Small intestine (tissue), 7 donors: ENCODE results near the gene TMEM145. TPM values are rescaled to one million over a fixed set of nuclear protein-coding genes. Genes with fewer than 3 reads are reported as not detected.

Experiments used
- DNase-seq, 2 donors: peaks; one replicate each; pipeline versions ENCODE4 v3.0.0 to v3.0.0-alpha.2; 2013
- FAIRE-seq: peaks from 2 replicates; lab custom pipeline; 2012; peaks lifted over from hg19 to GRCh38; lab: Jason Lieb, UNC
- H3K27ac ChIP-seq, 3 donors: one replicate each; pipeline ENCODE4 v1.5.1; 2013; ENCODE audit warnings: low read length in 2 of 3, mild to moderate bottlenecking in 2 of 3, control low read depth in 1 of 3, inconsistent platforms in 1 of 3, low read depth in 1 of 3, moderate library complexity in 1 of 3
- H3K27me3 ChIP-seq, 3 donors: one replicate each; pipeline ENCODE4 v1.6.1; 2013; ENCODE audit warnings: low read length in 3 of 3, inconsistent platforms in 1 of 3; ENCODE audit not compliant: control insufficient read depth in 3 of 3, insufficient read depth in 3 of 3
- H3K36me3 ChIP-seq, 3 donors: one replicate each; pipeline ENCODE4 v1.6.1; 2013; ENCODE audit warnings: low read length in 3 of 3, inconsistent platforms in 1 of 3, low read depth in 1 of 3, mild to moderate bottlenecking in 1 of 3, moderate library complexity in 1 of 3; ENCODE audit not compliant: control insufficient read depth in 3 of 3, insufficient read depth in 2 of 3
- H3K4me1 ChIP-seq, 3 donors: one replicate each; pipeline ENCODE4 v1.6.1; 2013; ENCODE audit warnings: low read length in 2 of 3, inconsistent platforms in 1 of 3, low read depth in 1 of 3, mild to moderate bottlenecking in 1 of 3, moderate library complexity in 1 of 3; ENCODE audit not compliant: control insufficient read depth in 3 of 3, insufficient read depth in 2 of 3
- H3K4me3 ChIP-seq, 3 donors: one replicate each; pipeline ENCODE4 v1.5.1; 2013; ENCODE audit warnings: low read length in 3 of 3, control low read depth in 1 of 3, inconsistent platforms in 1 of 3, low read depth in 1 of 3, mild to moderate bottlenecking in 1 of 3, moderate library complexity in 1 of 3
- H3K9me3 ChIP-seq, 2 donors: one replicate each; pipeline ENCODE4 v1.6.1; 2013; ENCODE audit warnings: low read depth in 1 of 2, low read length in 1 of 2; ENCODE audit not compliant: control insufficient read depth in 2 of 2, insufficient read depth in 1 of 2
- WGBS, 3 donors: extraction: QIAGEN DNeasy Blood & Tissue Kit; methylation state at CpG; one replicate each; pipeline ENCODE4 v1.1.7; 2013; 5-methylcytosine and 5-hydroxymethylcytosine counted together
- polyA plus RNA-seq, 4 donors: library from polyadenylated mRNA; stranded (reverse) in 3 of 4; unstranded in 1 of 4; fragments of 200-250 nt in 3 of 4; fragments of 120-200 nt in 1 of 4; gene quantifications; one replicate each; pipeline versions ENCODE4 v1.2.1 to v1.2.3, GENCODE V29; 2013
- donor health status: healthy with polysubstance abuse.
- donor health status: control.
- donor health status: control.
- donor health status: Bipolar disorder and iron deficiency.
- donor health status: healthy.

The TMEM145 gene
- polyA plus RNA-seq, 4 donors = 0.83 to 1.1 TPM; not detected in 2

- WGBS, 3 donors = 85 to 92% (median 90%) methylated on average over 14 of the region's 14 CpGs
- Histone ChIP-seq H3K4me3 (no peak overlapping the region), H3K4me1 (peaks cover 0 to 3% (median 0%) of the 10 kb centered on the region in 3 donors), H3K27ac (no peak overlapping the region), H3K27me3 (peaks cover 0 to 25% (median 1%) of the 10 kb centered on the region in 3 donors), H3K36me3 (no peaks in the 10 kb centered on the region), H3K9me3 (no peaks in the 10 kb centered on the region)
- FAIRE-seq (no peak), DNase-seq (no peak)
Measured at GRCh38 chr19:42309686-42310085, 3.4 kb upstream of the TMEM145 start.

GRCh38 chr19:42311657-42312056, 1.5 kb upstream of the TMEM145 start:
- Histone ChIP-seq H3K27ac (no peak overlapping the region), H3K4me3 (no peak overlapping the region), H3K27me3 (peaks cover 0 to 34% (median 1%) of the 10 kb centered on the region in 3 donors), H3K4me1 (peaks cover 0 to 3% (median 0%) of the 10 kb centered on the region in 3 donors), H3K9me3 (no peaks in the 10 kb centered on the region), H3K36me3 (no peaks in the 10 kb centered on the region)
- no peak for FAIRE-seq
- 77 to 93% (median 77%) methylated on average over 2 of the region's 2 CpGs for WGBS, 3 donors
- no peak for DNase-seq

GRCh38 chr19:42312370-42312769, 739 bp upstream of the TMEM145 start:
- Histone ChIP-seq H3K4me3 (no peak overlapping the region), H3K27ac (no peak overlapping the region), H3K36me3 (no peaks in the 10 kb centered on the region), H3K9me3 (no peaks in the 10 kb centered on the region), H3K27me3 (peaks cover 0 to 39% (median 1%) of the 10 kb centered on the region in 3 donors), H3K4me1 (peaks cover 0 to 5% (median 0%) of the 10 kb centered on the region in 3 donors)
- DNase-seq = no peak
- FAIRE-seq = no peak
- 75 to 83% (median 81%) methylated on average over 5 of the region's 5 CpGs for WGBS, 3 donors

- peak overlapping the region in 1 of 3 donors; percentile 28 for H3K4me3 ChIP-seq
- 27 to 38% (median 32%) methylated on average over 25 to 26 of the region's 26 CpGs for WGBS, 3 donors
Measured at GRCh38 chr19:42313840-42314755, 989 bp downstream of the TMEM145 start.

GRCh38 chr19:42315024-42315423, 1.9 kb downstream of the TMEM145 start:
- 60 to 68% (median 64%) methylated on average over 5 of the region's 5 CpGs for WGBS, 3 donors
- Histone ChIP-seq H3K4me1 (peaks cover 0 to 5% (median 0%) of the 10 kb centered on the region in 3 donors), H3K4me3 (no peak overlapping the region), H3K27ac (no peak overlapping the region), H3K9me3 (no peaks in the 10 kb centered on the region), H3K36me3 (no peaks in the 10 kb centered on the region), H3K27me3 (peaks cover 0 to 39% (median 1%) of the 10 kb centered on the region in 3 donors)
- no peak for DNase-seq
- FAIRE-seq = no peak

More at GRCh38 chr19:42313840-42314755, 989 bp downstream of the TMEM145 start:
- Histone ChIP-seq H3K36me3 (no peaks in the 10 kb centered on the region), H3K27ac (no peak overlapping the region), H3K9me3 (no peaks in the 10 kb centered on the region), H3K4me1 (peaks cover 0 to 5% (median 0%) of the 10 kb centered on the region in 3 donors), H3K27me3 (peaks cover 0 to 39% (median 1%) of the 10 kb centered on the region in 3 donors)
- no peak for DNase-seq
- no peak for FAIRE-seq

- H3K36me3 ChIP-seq = no peaks in the 10 kb centered on the region
- no peak overlapping the region for H3K4me3 ChIP-seq
- FAIRE-seq (no peak), DNase-seq (no peak)
- 29 to 33% (median 30%) methylated on average over 27 to 28 of the region's 28 CpGs for WGBS, 3 donors
- peaks cover 0 to 43% (median 1%) of the 10 kb centered on the region in 3 donors for H3K27me3 ChIP-seq
- H3K27ac ChIP-seq = no peak overlapping the region
- no peaks in the 10 kb centered on the region for H3K9me3 ChIP-seq
- peaks cover 0 to 5% (median 0%) of the 10 kb centered on the region in 3 donors for H3K4me1 ChIP-seq
Measured at GRCh38 chr19:42316223-42317211, 3.4 kb downstream of the TMEM145 start.

- Histone ChIP-seq H3K4me3 (no peak overlapping the region), H3K36me3 (no peaks in the 10 kb centered on the region), H3K4me1 (peaks cover 0 to 5% (median 0%) of the 10 kb centered on the region in 3 donors), H3K27me3 (peaks cover 0 to 46% (median 0%) of the 10 kb centered on the region in 3 donors), H3K27ac (no peak overlapping the region), H3K9me3 (no peaks in the 10 kb centered on the region)
- 63 to 82% (median 79%) methylated on average over 13 of the region's 13 CpGs for WGBS, 3 donors
- DNase-seq (no peak), FAIRE-seq (no peak)
Measured at GRCh38 chr19:42317535-42317934, 4.4 kb downstream of the TMEM145 start.

GRCh38 chr19:42322305-42322704, 9.2 kb downstream of the TMEM145 start:
- DNase-seq = no peak
- H3K9me3 ChIP-seq = no peaks in the 10 kb centered on the region
- 59 to 68% (median 65%) methylated on average over 9 of the region's 9 CpGs for WGBS, 3 donors
- no peak overlapping the region for H3K27ac ChIP-seq
- no peak for FAIRE-seq
- peaks cover 0 to 12% (median 4%) of the 10 kb centered on the region in 3 donors for H3K4me1 ChIP-seq
- no peak overlapping the region for H3K4me3 ChIP-seq
- peaks cover 5 to 34% (median 6%) of the 10 kb centered on the region in 3 donors for H3K27me3 ChIP-seq
- H3K36me3 ChIP-seq = no peaks in the 10 kb centered on the region
